Endothelial cell of umbilical vein (primary cell): ENCODE measurements around the gene TOX2. TPM values are rescaled to one million over a fixed set of nuclear protein-coding genes. Genes with fewer than 3 reads are reported as not detected.

Experiments
- BruUV-seq: library from RNA; stranded (reverse); fragments of 400-500 nt; replicated peaks from 2 replicates; lab custom pipeline; 2021; lab: Mats Ljungman, UMichigan
- CTCF ChIA-PET: fragments of 300-600, 350-600 bp; sonication (Branson Sonifier 250); formaldehyde crosslinking; loops from one replicate; lab custom pipeline; 2021; ENCODE audit warnings: antibody characterized with exemption, inconsistent platforms; lab: Charles Lee
- POLR2A ChIA-PET: fragments of 300-600, 350-600 bp; sonication (Branson Sonifier 250); formaldehyde crosslinking; loops from one replicate; lab custom pipeline; 2021; ENCODE audit warnings: antibody characterized with exemption, inconsistent platforms; lab: Charles Lee
- DNase-seq: peaks from one replicate; pipeline ENCODE4 v3.0.0-alpha.2; 2011; ENCODE audit warnings: low read depth, low spot score
- FAIRE-seq: peaks from 2 replicates; lab custom pipeline; 2011; peaks lifted over from hg19 to GRCh38; lab: Jason Lieb, UNC
- H2AFZ ChIP-seq: 2 replicates; pipeline ENCODE4 v1.6.0; 2012; ENCODE audit warnings: low read depth, low read length, control low read depth, inconsistent platforms
- H3K27ac ChIP-seq: 2 replicates; pipeline ENCODE4 v1.5.1; 2011; ENCODE audit warnings: low read depth, mild to moderate bottlenecking, control low read depth, low read length, moderate library complexity; ENCODE audit not compliant: insufficient read depth
- H3K27me3 ChIP-seq, 2 experiments: 2 replicates each; pipeline versions ENCODE4 v1.6.0 to v1.6.1; 2011; ENCODE audit warnings: low read length in 2 of 2, mixed read lengths in 1 of 2; ENCODE audit not compliant: control insufficient read depth in 2 of 2, insufficient read depth in 2 of 2
- H3K36me3 ChIP-seq, 2 experiments: 2 replicates in 1 of 2; 3 replicates in 1 of 2; pipeline ENCODE4 v1.5.1; 2011; ENCODE audit warnings: low read length in 2 of 2, mild to moderate bottlenecking in 1 of 2, moderate library complexity in 1 of 2; ENCODE audit not compliant: control insufficient read depth in 2 of 2, insufficient read depth in 2 of 2; ENCODE audit errors: extremely low read depth in 1 of 2
- H3K4me1 ChIP-seq: 3 replicates; pipeline ENCODE4 v1.5.1; 2011; ENCODE audit warnings: mild to moderate bottlenecking, low read length; ENCODE audit not compliant: control insufficient read depth, insufficient read depth; ENCODE audit errors: extremely low read depth
- H3K4me2 ChIP-seq: 2 replicates; pipeline ENCODE4 v1.6.1; 2011; ENCODE audit warnings: low read length, control low read depth, mixed read lengths; ENCODE audit not compliant: insufficient read depth
- H3K4me3 ChIP-seq, 3 experiments: fragments of 200-600 bp in 1 of 3; sonication (generic), shearing (Covaris generic) in 1 of 3; replicated peaks in 1 of 3; 2 replicates each; pipeline ENCODE4 v1.5.1; 2011 to 2016; ENCODE audit warnings: control low read depth in 3 of 3, low read length in 3 of 3, mild to moderate bottlenecking in 2 of 3, inconsistent platforms in 1 of 3, low read depth in 1 of 3, moderate library complexity in 1 of 3; ENCODE audit not compliant: insufficient read depth in 1 of 3
- H3K79me2 ChIP-seq: 2 replicates; pipeline ENCODE4 v1.6.0; 2012; ENCODE audit warnings: low read length, inconsistent platforms; ENCODE audit not compliant: control insufficient read depth, insufficient read depth
- H3K9ac ChIP-seq: replicated peaks from 2 replicates; pipeline ENCODE3; 2011; ENCODE audit warnings: low read length, control low read depth; ENCODE audit not compliant: insufficient read depth; ENCODE audit errors: extremely low read depth
- H3K9me1 ChIP-seq: replicated peaks from 3 replicates; pipeline ENCODE4 v1.6.0; 2011; ENCODE audit warnings: mild to moderate bottlenecking, low read length; ENCODE audit not compliant: control insufficient read depth, insufficient read depth; ENCODE audit errors: extremely low read depth
- H3K9me3 ChIP-seq: replicated peaks from 2 replicates; pipeline ENCODE4 v1.5.1; 2012; ENCODE audit warnings: low read length, inconsistent platforms; ENCODE audit not compliant: control insufficient read depth, insufficient read depth
- H4K20me1 ChIP-seq: replicated peaks from 2 replicates; pipeline ENCODE3; 2011; ENCODE audit warnings: mild to moderate bottlenecking, low read length; ENCODE audit not compliant: control insufficient read depth, insufficient read depth; ENCODE audit errors: extremely low read depth
- EZH2 ChIP-seq: IDR thresholded peaks from 2 replicates; pipeline ENCODE4 v1.6.1; 2012; ENCODE audit warnings: borderline replicate concordance, low read depth, mild to moderate bottlenecking, moderate library complexity, low read length, inconsistent platforms; ENCODE audit not compliant: severe bottlenecking
- FOS ChIP-seq: IDR thresholded peaks from 2 replicates; pipeline ENCODE4 v1.6.1; 2011; ENCODE audit warnings: mild to moderate bottlenecking, low read length, moderate library complexity, borderline replicate concordance; ENCODE audit not compliant: insufficient read depth
- GATA2 ChIP-seq: IDR thresholded peaks from 2 replicates; pipeline ENCODE4 v1.7.0; 2011; ENCODE audit warnings: low read depth, mild to moderate bottlenecking, moderate library complexity, mixed read lengths, low read length; ENCODE audit not compliant: insufficient read length, insufficient read depth
- JUN ChIP-seq: IDR thresholded peaks from 2 replicates; pipeline ENCODE4 v1.6.1; 2011; ENCODE audit warnings: borderline replicate concordance, low read depth; ENCODE audit not compliant: insufficient read length, insufficient read depth
- MYC ChIP-seq: IDR thresholded peaks from one replicate; pipeline ENCODE4 v1.6.1; 2011; ENCODE audit warnings: mild to moderate bottlenecking, low read depth, low read length
- POLR2AphosphoS5 ChIP-seq: IDR thresholded peaks from 2 replicates; pipeline ENCODE4 v1.6.1; 2012; ENCODE audit warnings: low read depth, mild to moderate bottlenecking, control low read depth, low read length, moderate library complexity; ENCODE audit not compliant: insufficient read depth
- dilution Hi-C: fragments of 300-500 bp; cut with MboI; formaldehyde crosslinking; loops from one replicate; pipeline ENCODE4 v1.15.0; 2019; ENCODE audit warnings: low sequenced_read_pairs; ENCODE audit not compliant: extremely low pct_ligation_motif_present
- intact Hi-C: fragments of 100-400 bp; cut with micrococcal nuclease; formaldehyde crosslinking; loops from one replicate; pipeline ENCODE4 v1.10.0; 2022
- polyA plus RNA-seq, 4 experiments: library from polyadenylated mRNA; depleted of rRNA in 3 of 4; stranded (reverse) in 3 of 4; unstranded in 1 of 4; fragments of >200 nt; gene quantifications; 2 replicates each; pipeline versions ENCODE4 v1.2.1 to v1.2.3, GENCODE V29; 2011 to 2012; ENCODE audit warnings: missing spikeins in 1 of 4
- total RNA-seq: library from RNA; stranded (reverse); gene quantifications from 2 replicates; pipeline ENCODE4 v1.2.3, GENCODE V29; 2021
- TF ChIP-seq, protein P1 (sequence below), 2 donors: IDR thresholded peaks; 1 replicate in 1 of 2; 2 replicates in 1 of 2; pipeline ENCODE4 v1.5.1; 2011; ENCODE audit warnings: low read length in 2 of 2, mild to moderate bottlenecking in 2 of 2, moderate library complexity in 2 of 2, control low read depth in 1 of 2, inconsistent platforms in 1 of 2, low read depth in 1 of 2; ENCODE audit not compliant: insufficient read depth in 1 of 2; ENCODE audit errors: extremely low read depth in 1 of 2
- TF ChIP-seq, protein P2 (sequence below): IDR thresholded peaks from 2 replicates; pipeline ENCODE4 v1.6.1; 2011; ENCODE audit not compliant: insufficient read depth, insufficient read length

TOX2 gene
- total and polyA plus RNA-seq, 2 donors (not counting 3 experiments of a cell fraction or from before 2014, with no cell fraction given): 7.0 to 18.6 TPM

DNA sequence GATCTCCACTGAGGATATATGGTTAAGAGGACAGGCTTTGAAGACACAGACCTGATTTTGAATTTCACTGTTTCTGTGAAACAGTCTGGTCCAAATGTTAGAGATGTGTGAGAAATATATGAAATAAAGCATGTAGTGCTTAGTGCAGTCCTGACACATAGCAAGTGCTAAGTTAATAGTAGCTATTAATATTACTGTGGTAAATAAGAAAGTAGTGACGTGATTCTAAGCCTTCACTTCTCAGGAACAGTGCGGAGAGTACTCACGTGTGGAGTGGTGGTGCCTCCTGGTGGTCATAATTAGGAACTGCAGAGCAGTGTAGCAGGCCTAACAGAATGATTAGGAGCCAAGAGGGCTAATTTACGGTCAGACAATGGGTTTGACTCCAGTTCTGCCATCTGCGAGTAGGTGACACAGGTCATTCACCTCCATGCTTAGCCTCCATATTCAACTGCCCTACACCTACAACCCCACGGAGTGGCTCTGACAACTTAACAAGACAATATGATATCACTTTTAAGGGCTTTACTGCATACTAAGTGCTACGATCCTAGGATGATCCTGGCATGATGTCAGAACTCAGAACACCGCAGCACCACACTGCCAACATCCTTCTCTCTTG, 166.1 kb downstream of the TOX2 start:
- Histone ChIP-seq H3K27me3 (no peaks in the 10 kb centered on the region), H3K4me3 (no peak overlapping the region), H3K9me3 (no peaks in the 10 kb centered on the region), H3K9ac (no peak overlapping the region), H3K9me1 (no peaks in the 10 kb centered on the region), H3K36me3 (no peaks in the 10 kb centered on the region), H3K4me2 (no peak overlapping the region), H2AFZ (peak overlapping the region; percentile 50), H3K27ac (no peak overlapping the region), H3K79me2 (no peaks in the 10 kb centered on the region), H4K20me1 (no peaks in the 10 kb centered on the region), H3K4me1 (no peaks in the 10 kb centered on the region)
- dilution Hi-C loops: no loop called here
- intact Hi-C loops: loop anchor here (1.0 kb wide), 8 partner anchors 24 to 631 kb away; no protein-coding TSS in a partner anchor
- TF ChIP-seq EZH2 (no peak), MYC (no peak), GATA2 (no peak), JUN (no peak), POLR2AphosphoS5 (no peak), FOS (no peak)
- TF ChIP-seq, protein P1, sequence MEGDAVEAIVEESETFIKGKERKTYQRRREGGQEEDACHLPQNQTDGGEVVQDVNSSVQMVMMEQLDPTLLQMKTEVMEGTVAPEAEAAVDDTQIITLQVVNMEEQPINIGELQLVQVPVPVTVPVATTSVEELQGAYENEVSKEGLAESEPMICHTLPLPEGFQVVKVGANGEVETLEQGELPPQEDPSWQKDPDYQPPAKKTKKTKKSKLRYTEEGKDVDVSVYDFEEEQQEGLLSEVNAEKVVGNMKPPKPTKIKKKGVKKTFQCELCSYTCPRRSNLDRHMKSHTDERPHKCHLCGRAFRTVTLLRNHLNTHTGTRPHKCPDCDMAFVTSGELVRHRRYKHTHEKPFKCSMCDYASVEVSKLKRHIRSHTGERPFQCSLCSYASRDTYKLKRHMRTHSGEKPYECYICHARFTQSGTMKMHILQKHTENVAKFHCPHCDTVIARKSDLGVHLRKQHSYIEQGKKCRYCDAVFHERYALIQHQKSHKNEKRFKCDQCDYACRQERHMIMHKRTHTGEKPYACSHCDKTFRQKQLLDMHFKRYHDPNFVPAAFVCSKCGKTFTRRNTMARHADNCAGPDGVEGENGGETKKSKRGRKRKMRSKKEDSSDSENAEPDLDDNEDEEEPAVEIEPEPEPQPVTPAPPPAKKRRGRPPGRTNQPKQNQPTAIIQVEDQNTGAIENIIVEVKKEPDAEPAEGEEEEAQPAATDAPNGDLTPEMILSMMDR (IDR thresholded peaks at IDR 0.05; ENCODE audit: extremely low read depth in 1 of 2, insufficient read depth in 1 of 2, low read depth in 1 of 2, low read length in 2 of 2): peak; percentile 81 to 98
- TF ChIP-seq, protein P2, sequence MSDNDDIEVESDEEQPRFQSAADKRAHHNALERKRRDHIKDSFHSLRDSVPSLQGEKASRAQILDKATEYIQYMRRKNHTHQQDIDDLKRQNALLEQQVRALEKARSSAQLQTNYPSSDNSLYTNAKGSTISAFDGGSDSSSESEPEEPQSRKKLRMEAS: no peak
- BruUV-seq: no TSS peak
- ChIA-PET CTCF (interaction anchor here (0.6 to 7.6 kb wide), 51 partner anchors 8 to 634 kb away, joined by 3 to 191 read pairs (median 4); partner anchors contain the start of genes GTSF1L and IFT52), POLR2A (no interaction called here)
- FAIRE-seq (peak; percentile 81), DNase-seq (peak; percentile 79)
